Endothelial cell (in vitro differentiated cells): ENCODE data around the gene SLC18A3. TPM values are rescaled to one million over a fixed set of nuclear protein-coding genes. Genes with fewer than 3 reads are reported as not detected.

Experiments
- DNase-seq: peaks from one replicate; pipeline ENCODE4 v3.0.0; 2021; ENCODE audit warnings: low spot score
- H3K27ac Mint-ChIP-seq: one replicate; pipeline ENCODE4 v1.8.0; 2021; ENCODE audit warnings: mixed read lengths, inconsistent platforms; ENCODE audit not compliant: unreplicated experiment
- H3K27me3 Mint-ChIP-seq: one replicate; pipeline ENCODE4 v1.8.0; 2021; ENCODE audit warnings: mild to moderate bottlenecking, moderate library complexity, mixed read lengths, inconsistent platforms; ENCODE audit not compliant: unreplicated experiment
- H3K36me3 Mint-ChIP-seq: one replicate; pipeline ENCODE4 v1.8.0; 2021; ENCODE audit warnings: mild to moderate bottlenecking, low read depth, mixed read lengths, inconsistent platforms; ENCODE audit not compliant: unreplicated experiment
- H3K4me1 Mint-ChIP-seq: one replicate; pipeline ENCODE4 v1.8.0; 2021; ENCODE audit warnings: mild to moderate bottlenecking, mixed read lengths, inconsistent platforms; ENCODE audit not compliant: unreplicated experiment
- H3K4me3 Mint-ChIP-seq: one replicate; pipeline ENCODE4 v1.8.0; 2021; ENCODE audit warnings: mild to moderate bottlenecking, mixed read lengths, inconsistent platforms; ENCODE audit not compliant: unreplicated experiment
- H3K9me3 Mint-ChIP-seq: one replicate; pipeline ENCODE4 v1.8.0; 2021; ENCODE audit warnings: mixed read lengths, inconsistent platforms; ENCODE audit not compliant: unreplicated experiment
- CTCF ChIP-seq: fragments of 200-600 bp; sonication (generic); IDR thresholded peaks from one replicate; pipeline ENCODE4 v1.5.0; 2021; ENCODE audit warnings: antibody characterized with exemption; ENCODE audit not compliant: unreplicated experiment
- total RNA-seq: library from RNA; stranded (reverse); fragmentation: NEBNext Ultra II Directional; extraction: Animal tissue kit (Norgen Biotek cat#: 25700); gene quantifications from one replicate; pipeline ENCODE4 v1.2.1, GENCODE V29; 2021; ENCODE audit not compliant: unreplicated experiment

The SLC18A3 gene
- total RNA-seq, 1 donor from 2014 or later: 0.72 TPM

GRCh38 chr10:49613165-49613881 lies 3.2 kb downstream of the SLC18A3 start:
- Mint-ChIP-seq H3K27ac (no peak overlapping the region), H3K4me3 (peak overlapping the region; percentile 79), H3K9me3 (no peaks in the 10 kb centered on the region), H3K27me3 (peaks cover 51% of the 10 kb centered on the region), H3K36me3 (no peaks in the 10 kb centered on the region), H3K4me1 (peaks cover 23% of the 10 kb centered on the region)
- DNase-seq: no peak
- TF ChIP-seq CTCF: no peak

GRCh38 chr10:49613882-49614241 lies 3.8 kb downstream of the SLC18A3 start, which contains the start of gene CHAT:
TSS of gene CHAT (plus strand) at chr10:49614037. CDS start at chr10:49614190, 153 bp downstream.
- no peak for DNase-seq
- no peak for TF ChIP-seq CTCF
- Mint-ChIP-seq H3K4me1 (peaks cover 19% of the 10 kb centered on the region), H3K36me3 (no peaks in the 10 kb centered on the region), H3K4me3 (peak within 1 kb of the TSS; percentile 79), H3K27ac (no peak within 1 kb of the TSS), H3K27me3 (peaks cover 47% of the 10 kb centered on the region), H3K9me3 (no peaks in the 10 kb centered on the region)

GRCh38 chr10:49614242-49615198 lies 4.4 kb downstream of the SLC18A3 start:
- no peak for DNase-seq
- Mint-ChIP-seq H3K4me1 (peaks cover 19% of the 10 kb centered on the region), H3K27me3 (peaks cover 43% of the 10 kb centered on the region), H3K36me3 (no peaks in the 10 kb centered on the region), H3K9me3 (no peaks in the 10 kb centered on the region), H3K27ac (no peak overlapping the region), H3K4me3 (no peak overlapping the region)
- no peak for TF ChIP-seq CTCF

- Mint-ChIP-seq H3K9me3 (no peaks in the 10 kb centered on the region), H3K4me3 (no peak overlapping the region), H3K4me1 (peaks cover 19% of the 10 kb centered on the region), H3K36me3 (no peaks in the 10 kb centered on the region), H3K27me3 (peaks cover 44% of the 10 kb centered on the region), H3K27ac (no peak overlapping the region)
- DNase-seq: no peak
- TF ChIP-seq CTCF: no peak
Measured at GRCh38 chr10:49615213-49615612, 5.1 kb downstream of the SLC18A3 start.
